ENCODE measurements around the gene CSH1.

DNA sequence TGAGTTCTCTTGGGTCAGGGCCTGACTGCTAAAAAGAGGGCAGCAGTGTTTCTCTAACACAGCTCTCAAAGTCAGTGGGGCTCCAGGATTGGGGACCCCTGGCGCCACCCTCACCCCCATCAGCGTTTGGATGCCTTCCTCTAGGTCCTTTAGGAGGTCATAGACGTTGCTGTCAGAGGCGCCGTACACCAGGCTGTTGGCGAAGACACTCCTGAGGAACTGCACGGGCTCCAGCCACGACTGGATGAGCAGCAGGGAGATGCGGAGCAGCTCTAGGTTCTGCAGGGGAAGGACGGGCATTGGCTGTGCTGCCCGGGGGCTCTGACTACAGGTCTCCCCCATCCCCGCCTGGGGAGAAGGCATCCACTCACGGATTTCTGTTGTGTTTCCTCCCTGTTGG is 21.3 kb upstream of the CSH1 start:
- TF ChIP-seq, protein P1, sequence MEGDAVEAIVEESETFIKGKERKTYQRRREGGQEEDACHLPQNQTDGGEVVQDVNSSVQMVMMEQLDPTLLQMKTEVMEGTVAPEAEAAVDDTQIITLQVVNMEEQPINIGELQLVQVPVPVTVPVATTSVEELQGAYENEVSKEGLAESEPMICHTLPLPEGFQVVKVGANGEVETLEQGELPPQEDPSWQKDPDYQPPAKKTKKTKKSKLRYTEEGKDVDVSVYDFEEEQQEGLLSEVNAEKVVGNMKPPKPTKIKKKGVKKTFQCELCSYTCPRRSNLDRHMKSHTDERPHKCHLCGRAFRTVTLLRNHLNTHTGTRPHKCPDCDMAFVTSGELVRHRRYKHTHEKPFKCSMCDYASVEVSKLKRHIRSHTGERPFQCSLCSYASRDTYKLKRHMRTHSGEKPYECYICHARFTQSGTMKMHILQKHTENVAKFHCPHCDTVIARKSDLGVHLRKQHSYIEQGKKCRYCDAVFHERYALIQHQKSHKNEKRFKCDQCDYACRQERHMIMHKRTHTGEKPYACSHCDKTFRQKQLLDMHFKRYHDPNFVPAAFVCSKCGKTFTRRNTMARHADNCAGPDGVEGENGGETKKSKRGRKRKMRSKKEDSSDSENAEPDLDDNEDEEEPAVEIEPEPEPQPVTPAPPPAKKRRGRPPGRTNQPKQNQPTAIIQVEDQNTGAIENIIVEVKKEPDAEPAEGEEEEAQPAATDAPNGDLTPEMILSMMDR (IDR thresholded peaks at IDR 0.05; ENCODE audit: extremely low read depth in 1 of 2, insufficient read depth in 1 of 2, low read depth in 1 of 2, low read length in 2 of 2), result no peak
- TF ChIP-seq POLR2A (IDR thresholded peaks at IDR 0.05; ENCODE audit: low read depth, low read length) (no peak), EZH2 (IDR thresholded peaks at IDR 0.05; ENCODE audit: borderline replicate concordance, low read depth, low read length, severe bottlenecking) (no peak), POLR2AphosphoS5 (IDR thresholded peaks at IDR 0.05; ENCODE audit: insufficient read depth, low read depth, low read length) (no peak), JUN (IDR thresholded peaks at IDR 0.05; ENCODE audit: borderline replicate concordance, insufficient read depth, insufficient read length, low read depth) (no peak), FOS (IDR thresholded peaks at IDR 0.05; ENCODE audit: borderline replicate concordance, insufficient read depth, low read length) (no peak), GATA2 (IDR thresholded peaks at IDR 0.05; ENCODE audit: insufficient read depth, insufficient read length, low read depth, low read length) (no peak), MYC (IDR thresholded peaks at IDR 0.05; ENCODE audit: low read depth, low read length) (no peak)
- TF ChIP-seq, protein P2, sequence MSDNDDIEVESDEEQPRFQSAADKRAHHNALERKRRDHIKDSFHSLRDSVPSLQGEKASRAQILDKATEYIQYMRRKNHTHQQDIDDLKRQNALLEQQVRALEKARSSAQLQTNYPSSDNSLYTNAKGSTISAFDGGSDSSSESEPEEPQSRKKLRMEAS (IDR thresholded peaks at IDR 0.05; ENCODE audit: insufficient read depth, insufficient read length), result no peak
